Psoas muscle (tissue), 8 donors: ENCODE results near the gene DPH5. TPM values are rescaled to one million over a fixed set of nuclear protein-coding genes. Genes with fewer than 3 reads are reported as not detected.

Source experiments
- ATAC-seq, 4 donors: fragments of 200-7000 bp; cut with Tn5 transposase; one replicate each; pipeline ENCODE4 v1.9.1; 2020; ENCODE audit warnings: moderate library complexity in 3 of 4, mild to moderate bottlenecking in 2 of 4
- DNase-seq, 2 donors: peaks; one replicate each; pipeline ENCODE4 v3.0.0-alpha.2; 2020
- H3K27ac ChIP-seq: fragments of 200-600 bp; one replicate; pipeline ENCODE4 v1.8.0; 2022
- H3K27me3 ChIP-seq, 3 donors: fragments of 200-600 bp in 1 of 3; one replicate each; pipeline versions ENCODE4 v1.6.1 to v1.8.0; 2013 to 2022; ENCODE audit warnings: low read length in 2 of 3, mild to moderate bottlenecking in 2 of 3, moderate library complexity in 1 of 3; ENCODE audit not compliant: insufficient read depth in 3 of 3
- H3K36me3 ChIP-seq, 2 donors: fragments of 200-600 bp in 1 of 2; one replicate each; pipeline versions ENCODE4 v1.6.1 to v1.8.0; 2013 to 2022; ENCODE audit warnings: low read depth in 1 of 2, mild to moderate bottlenecking in 1 of 2, moderate library complexity in 1 of 2; ENCODE audit not compliant: insufficient read depth in 1 of 2
- H3K4me1 ChIP-seq: fragments of 200-600 bp; one replicate; pipeline ENCODE4 v1.8.0; 2022
- H3K4me3 ChIP-seq: fragments of 200-600 bp; one replicate; pipeline ENCODE4 v1.8.0; 2022; ENCODE audit warnings: mild to moderate bottlenecking
- H3K9me3 ChIP-seq: fragments of 200-600 bp; one replicate; pipeline ENCODE4 v1.8.0; 2022
- CTCF ChIP-seq: fragments of 200-600 bp; IDR thresholded peaks from one replicate; pipeline ENCODE4 v1.8.0; 2022; ENCODE audit warnings: antibody characterized with exemption
- WGBS, 3 donors: extraction: QIAGEN DNeasy Blood & Tissue Kit; methylation state at CpG; one replicate each; pipeline versions ENCODE4 v1.1.6 to v1.1.7; 2013; 5-methylcytosine and 5-hydroxymethylcytosine counted together
- intact Hi-C, 2 donors: fragments of 100-400 bp; cut with DNase I; formaldehyde crosslinking; loops; one replicate each; pipeline versions ENCODE4 v1.11.0 to v1.14.2; 2022
- polyA plus RNA-seq, 3 donors: library from polyadenylated mRNA; stranded (reverse); fragments of 200-250 nt; gene quantifications; one replicate each; pipeline ENCODE4 v1.2.3, GENCODE V29; 2013
- total RNA-seq, 4 donors: library from RNA; stranded (reverse); fragmentation: NEBNext Ultra II Directional in 2 of 4; extraction: Animal tissue kit (Norgen Biotek cat#: 25700) in 2 of 4; gene quantifications; one replicate each; pipeline versions ENCODE4 v1.2.1 to v1.2.4, GENCODE V29; 2021 to 2023
- donor health status: healthy with polysubstance abuse.
- donor health status: DM: no; HTN: no; CAD: no; lungs with moderate emphysema.
- donor health status: Bipolar disorder and iron deficiency.
- donor health status: healthy.
- donor health status: DM: yes; HTN: yes; CAD: no.
- donor health status: DM: no; HTN: no; CAD: no.
- donor health status: DM: no; HTN: no; CAD: no.
- donor health status: DM: yes; HTN: yes; CAD: no.

Gene DPH5
- total and polyA plus RNA-seq, 7 donors: 18.6 to 44.0 (median 31.1) TPM

GRCh38 chr1:101066260-101066936, 40.8 kb upstream of the DPH5 start:
- no peaks in the 10 kb centered on the region for H3K36me3 ChIP-seq
- ATAC-seq: no peak
- H3K27ac ChIP-seq: no peak overlapping the region
- TF ChIP-seq CTCF: no peak
- H3K4me3 ChIP-seq: no peak overlapping the region
- intact Hi-C loops: no loop called here
- H3K27me3 ChIP-seq: no peaks in the 10 kb centered on the region
- no peak for DNase-seq
- no peaks in the 10 kb centered on the region for H3K9me3 ChIP-seq
- H3K4me1 ChIP-seq: peaks cover 6% of the 10 kb centered on the region

GRCh38 chr1:101065575-101065974, 40.0 kb upstream of the DPH5 start:
- Histone ChIP-seq H3K9me3 (no peaks in the 10 kb centered on the region), H3K27ac (no peak overlapping the region), H3K36me3 (no peaks in the 10 kb centered on the region), H3K4me1 (no peaks in the 10 kb centered on the region), H3K4me3 (no peak overlapping the region), H3K27me3 (no peaks in the 10 kb centered on the region)
- intact Hi-C loops: no loop called here
- ATAC-seq (no peak), DNase-seq (no peak)
- no peak for TF ChIP-seq CTCF
- 78 to 88% (median 88%) methylated on average over 1 of the region's 1 CpG for WGBS, 3 donors

GRCh38 chr1:101064697-101065096, 39.1 kb upstream of the DPH5 start:
- no peak for TF ChIP-seq CTCF
- ATAC-seq (no peak), DNase-seq (no peak)
- no peaks in the 10 kb centered on the region for H3K9me3 ChIP-seq
- no peaks in the 10 kb centered on the region for H3K36me3 ChIP-seq
- no peaks in the 10 kb centered on the region for H3K27me3 ChIP-seq
- no peak overlapping the region for H3K4me3 ChIP-seq
- no peaks in the 10 kb centered on the region for H3K4me1 ChIP-seq
- WGBS, 3 donors: 54 to 75% (median 62%) methylated on average over 2 of the region's 2 CpGs
- no peak overlapping the region for H3K27ac ChIP-seq
- intact Hi-C loops: no loop called here

- H3K27me3 ChIP-seq: no peaks in the 10 kb centered on the region
- WGBS, 3 donors: 100% methylated on average over 1 of the region's 1 CpG
- DNase-seq: no peak
- no peak overlapping the region for H3K4me3 ChIP-seq
- TF ChIP-seq CTCF: no peak
- no peak overlapping the region for H3K27ac ChIP-seq
- intact Hi-C loops: no loop called here
- no peaks in the 10 kb centered on the region for H3K36me3 ChIP-seq
- H3K4me1 ChIP-seq: no peaks in the 10 kb centered on the region
- H3K9me3 ChIP-seq: no peaks in the 10 kb centered on the region
- ATAC-seq: no peak
These were observed 35.4 kb upstream of the DPH5 start for GRCh38 chr1:101060992-101061391.

- WGBS, 3 donors: 91 to 93% (median 93%) methylated on average over 6 of the region's 6 CpGs
- Histone ChIP-seq H3K4me1 (no peaks in the 10 kb centered on the region), H3K9me3 (no peaks in the 10 kb centered on the region), H3K36me3 (no peaks in the 10 kb centered on the region), H3K27me3 (no peaks in the 10 kb centered on the region), H3K4me3 (no peak overlapping the region), H3K27ac (no peak overlapping the region)
- no peak for DNase-seq
- ATAC-seq: no peak
- no peak for TF ChIP-seq CTCF
- intact Hi-C loops: no loop called here
These were observed 34.5 kb upstream of the DPH5 start for GRCh38 chr1:101059945-101060542.
